ENCODE results near the gene EPN2.
"Not testable (repeated sequence)": the region's sequence is repeated elsewhere in the genome, so short reads cannot be mapped to it uniquely, and the experiment has no call there.

Gene EPN2

GRCh38 chr17:19237139-19237388, at the start of gene EPN2:
TSS of gene EPN2 (plus strand) at chr17:19237366. CDS start at chr17:19283120, 45,754 bp downstream.
- POLR2A ChIA-PET: interaction anchor here (1.3 kb wide), 1 partner anchor 12 kb away, joined by 5 read pairs; no protein-coding TSS in a partner anchor
- CTCF ChIA-PET: interaction anchor here (1.4 kb wide), 1 partner anchor 11 kb away, joined by 3 read pairs; no protein-coding TSS in a partner anchor
- DNase-seq (ENCODE audit: extremely low spot score): peak; percentile 73

DNA sequence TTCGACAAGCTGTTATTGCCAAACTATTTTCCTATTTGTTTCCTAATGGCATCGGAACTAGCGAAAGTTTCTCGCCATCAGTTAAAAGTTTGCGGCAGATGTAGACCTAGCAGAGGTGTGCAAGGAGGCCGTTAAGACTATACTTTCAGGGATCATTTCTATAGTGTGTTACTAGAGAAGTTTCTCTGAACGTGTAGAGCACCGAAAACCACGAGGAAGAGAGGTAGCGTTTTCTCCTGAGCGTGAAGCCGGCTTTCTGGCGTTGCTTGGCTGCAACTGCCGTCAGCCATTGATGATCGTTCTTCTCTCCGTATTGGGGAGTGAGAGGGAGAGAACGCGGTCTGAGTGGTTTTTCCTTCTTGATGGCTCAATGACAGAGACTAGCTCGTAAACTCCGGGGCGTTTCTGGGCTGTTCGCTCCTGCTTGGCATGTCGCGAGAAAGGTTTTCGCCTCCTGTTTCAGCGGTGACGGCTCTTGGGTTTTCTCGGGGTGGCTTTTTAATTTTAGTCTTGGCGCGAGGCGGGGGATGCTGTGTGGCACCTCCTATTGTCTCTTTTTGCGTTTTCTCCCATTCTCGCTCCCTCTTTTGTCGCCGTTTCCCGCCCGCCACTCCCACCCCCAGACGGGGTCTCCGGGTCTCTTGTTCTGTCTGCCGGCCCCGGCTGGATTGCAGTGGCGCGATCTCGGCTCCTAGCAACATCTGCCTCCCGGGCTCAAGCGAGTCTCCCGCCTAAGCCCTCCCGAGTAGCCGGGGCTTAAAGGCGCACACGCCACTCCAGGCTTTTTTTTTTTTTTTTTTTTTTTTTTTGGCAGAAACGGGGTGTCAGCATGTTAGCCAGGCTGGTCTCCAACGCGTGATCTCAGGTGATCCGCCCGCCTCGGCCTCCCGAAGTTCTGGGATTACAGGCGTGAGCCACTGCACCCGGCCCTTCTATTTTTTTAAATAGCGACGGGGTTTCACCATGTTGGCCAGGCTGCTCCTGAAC, 49.0 kb upstream of the EPN2 start:
- CTCF ChIA-PET; DNase-seq (ENCODE audit: extremely low spot score); POLR2A ChIA-PET: not testable (repeated sequence)

GRCh38 chr17:19188870-19189708, 48.1 kb upstream of the EPN2 start:
- POLR2A ChIA-PET; DNase-seq (ENCODE audit: extremely low spot score); CTCF ChIA-PET: not testable (repeated sequence)

DNA sequence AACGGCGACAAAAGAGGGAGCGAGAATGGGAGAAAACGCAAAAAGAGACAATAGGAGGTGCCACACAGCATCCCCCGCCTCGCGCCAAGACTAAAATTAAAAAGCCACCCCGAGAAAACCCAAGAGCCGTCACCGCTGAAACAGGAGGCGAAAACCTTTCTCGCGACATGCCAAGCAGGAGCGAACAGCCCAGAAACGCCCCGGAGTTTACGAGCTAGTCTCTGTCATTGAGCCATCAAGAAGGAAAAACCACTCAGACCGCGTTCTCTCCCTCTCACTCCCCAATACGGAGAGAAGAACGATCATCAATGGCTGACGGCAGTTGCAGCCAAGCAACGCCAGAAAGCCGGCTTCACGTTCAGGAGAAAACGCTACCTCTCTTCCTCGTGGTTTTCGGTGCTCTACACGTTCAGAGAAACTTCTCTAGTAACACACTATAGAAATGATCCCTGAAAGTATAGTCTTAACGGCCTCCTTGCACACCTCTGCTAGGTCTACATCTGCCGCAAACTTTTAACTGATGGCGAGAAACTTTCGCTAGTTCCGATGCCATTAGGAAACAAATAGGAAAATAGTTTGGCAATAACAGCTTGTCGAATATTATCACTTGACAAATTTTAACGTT, 47.3 kb upstream of the EPN2 start:
- CTCF ChIA-PET; DNase-seq (ENCODE audit: extremely low spot score); POLR2A ChIA-PET: not testable (repeated sequence)

DNA sequence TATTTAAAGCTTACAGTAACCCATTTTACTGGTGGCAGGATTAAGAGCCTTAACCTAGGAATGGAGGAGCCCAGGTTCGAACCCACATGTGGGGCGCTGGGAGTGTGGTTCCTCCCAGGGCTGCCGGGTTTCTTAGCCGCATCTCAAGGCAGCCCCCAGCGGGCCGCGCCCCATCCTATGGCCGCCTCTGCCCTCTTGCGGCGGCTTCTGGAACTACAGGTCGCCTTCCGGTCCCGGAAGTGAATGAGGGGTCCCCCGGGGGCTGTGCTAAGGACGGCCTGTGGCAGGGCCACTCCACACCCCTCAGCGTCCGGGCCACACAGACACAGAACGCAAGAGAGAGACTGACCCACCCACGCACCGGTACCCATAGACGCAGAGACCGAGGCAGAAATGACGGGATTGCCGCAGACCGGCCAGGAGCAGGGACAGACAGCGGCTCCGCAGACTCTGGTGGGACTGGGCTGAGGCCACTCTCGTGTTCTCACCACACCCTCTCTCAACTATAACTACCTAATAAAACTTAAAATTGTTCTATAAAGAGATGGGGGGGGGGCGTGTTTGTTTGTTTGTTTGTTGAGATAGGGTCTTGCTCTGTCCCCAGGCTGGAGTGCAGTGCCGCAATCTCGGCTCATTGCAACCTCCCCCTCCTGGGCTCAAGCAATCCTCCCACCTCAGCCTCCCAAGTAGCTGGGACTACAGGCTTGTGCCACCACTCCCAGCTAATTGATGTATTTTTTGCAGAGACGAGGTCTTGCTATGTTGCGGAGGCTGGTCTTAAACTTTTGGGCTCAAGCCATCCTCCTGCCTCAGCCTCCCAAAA, 40.6 kb upstream of the EPN2 start:
- POLR2A ChIA-PET; DNase-seq (ENCODE audit: extremely low spot score); CTCF ChIA-PET: not testable (repeated sequence)

DNA sequence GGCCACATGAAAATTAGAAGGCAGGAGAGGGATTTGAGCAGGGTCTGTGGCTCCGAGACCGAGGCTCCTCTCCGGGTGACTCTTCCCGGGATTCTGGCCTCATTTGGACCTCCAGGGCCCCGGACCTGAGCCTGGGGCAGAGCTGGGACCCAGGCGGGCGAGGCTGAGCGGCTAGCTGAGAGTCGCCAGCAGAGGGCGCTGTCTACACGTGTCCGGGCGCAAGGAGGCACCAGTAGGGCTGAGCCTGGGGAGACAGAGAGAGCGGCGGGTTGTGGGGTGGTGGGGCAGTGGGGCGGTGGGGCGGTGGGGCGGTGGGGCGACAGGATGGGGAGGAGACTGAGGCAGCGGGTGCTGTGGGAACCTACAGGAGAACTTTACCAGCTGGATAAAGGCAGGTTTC, 34.7 kb upstream of the EPN2 start:
- CTCF ChIA-PET, POLR2A ChIA-PET: not testable (repeated sequence)

DNA sequence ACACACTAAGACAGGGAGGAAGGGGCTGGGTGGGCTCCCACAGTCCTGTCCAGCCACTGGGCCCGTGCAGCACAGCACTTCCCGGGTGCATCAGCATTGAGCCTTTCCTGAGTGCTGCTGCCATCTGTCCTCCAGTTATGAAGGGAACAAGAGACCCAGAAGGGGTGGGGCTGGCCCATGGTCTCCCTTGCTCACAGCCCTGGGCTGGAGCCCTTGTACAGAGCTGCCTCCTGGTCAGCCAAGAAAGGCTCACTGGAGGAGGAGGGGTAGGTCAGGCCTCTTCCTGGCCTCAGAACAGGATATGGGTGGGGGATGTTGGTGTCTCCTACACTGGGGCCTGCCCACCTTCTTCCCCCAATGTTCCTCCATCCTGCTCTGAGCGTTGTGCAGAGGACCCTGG, 33.7 kb upstream of the EPN2 start:
- POLR2A ChIA-PET; DNase-seq (ENCODE audit: extremely low spot score); CTCF ChIA-PET: not testable (repeated sequence)

More for the DNA sequence above, 34.7 kb upstream of the EPN2 start:
- DNase-seq (ENCODE audit: extremely low spot score): not testable (repeated sequence)

DNA sequence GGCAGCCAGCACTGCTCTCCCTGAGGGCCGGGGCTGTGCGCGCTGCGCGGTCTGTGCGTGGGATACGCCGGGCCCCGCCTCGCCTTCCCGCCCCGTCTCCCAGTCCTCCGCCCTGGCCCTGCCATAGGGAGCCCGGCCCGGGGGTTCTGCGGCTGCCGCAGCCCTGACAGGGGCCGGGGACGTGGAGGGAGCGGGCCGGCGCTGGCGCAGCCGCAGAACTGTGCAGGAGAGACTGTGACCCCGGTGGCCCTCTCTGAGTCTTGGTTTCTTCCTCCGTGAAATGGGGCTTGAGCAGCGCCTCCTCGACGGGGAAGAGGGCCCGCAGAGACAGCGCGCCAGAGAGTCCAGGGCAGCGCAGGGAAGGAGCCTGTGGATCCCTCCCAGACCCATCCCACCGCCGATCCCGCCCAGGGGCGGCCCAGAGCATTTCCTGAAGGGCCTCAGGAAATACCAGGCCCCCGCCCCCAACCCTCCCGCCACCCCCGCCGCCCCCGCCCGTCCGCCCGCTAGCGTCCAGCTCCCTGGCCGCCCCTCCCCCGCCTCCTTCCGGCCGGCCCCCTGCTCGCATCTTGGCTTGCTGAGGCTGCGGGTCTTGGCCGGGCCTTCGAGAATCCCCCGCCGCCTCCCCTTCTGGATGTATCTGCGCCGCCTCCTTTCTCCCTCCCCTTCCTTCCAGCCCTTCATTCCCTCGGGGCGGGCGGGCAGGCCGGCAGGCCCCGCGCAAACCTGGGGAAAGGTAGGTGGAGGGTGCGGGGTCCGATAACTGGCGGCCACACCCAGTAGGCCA, 21.9 kb upstream of the EPN2 start:
- DNase-seq (ENCODE audit: extremely low spot score); POLR2A ChIA-PET; CTCF ChIA-PET: not testable (repeated sequence)

DNA sequence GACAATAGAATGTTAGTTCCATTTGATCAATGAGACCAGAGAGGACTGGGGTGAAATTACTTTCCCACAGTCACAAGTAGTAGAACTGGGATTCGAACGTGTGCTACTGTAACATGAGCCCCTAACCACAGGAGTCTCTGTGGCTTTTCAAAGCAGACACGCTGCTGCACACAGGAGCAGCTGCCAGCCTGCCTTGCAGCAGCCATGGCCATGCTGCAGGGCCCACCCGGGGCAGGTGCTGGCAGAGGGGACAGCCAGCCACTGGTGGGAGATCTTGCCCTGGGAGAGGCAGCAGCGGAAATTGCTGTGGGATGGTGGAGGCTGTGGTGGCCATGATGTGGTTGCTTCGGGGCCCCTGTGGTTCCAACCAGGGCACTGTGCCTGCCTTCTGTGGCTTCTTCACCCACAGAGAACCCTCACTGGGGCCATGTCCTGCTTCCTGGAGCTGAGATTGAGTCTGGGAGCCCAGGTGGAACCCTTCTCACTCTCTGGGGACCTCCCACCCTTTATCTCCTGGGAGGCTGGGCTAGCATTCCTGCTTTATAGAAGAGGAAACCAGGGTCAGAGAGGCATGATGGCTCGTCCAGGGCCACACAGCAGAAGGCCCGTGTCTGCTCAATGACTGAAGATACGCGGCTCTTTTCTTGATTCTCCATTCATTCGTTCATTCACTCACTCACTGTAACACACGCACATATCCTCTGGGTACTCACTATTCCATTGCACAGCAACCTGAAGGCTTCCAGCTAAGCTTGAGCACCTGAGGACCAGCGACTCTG, 20.8 kb upstream of the EPN2 start:
- CTCF ChIA-PET; POLR2A ChIA-PET; DNase-seq (ENCODE audit: extremely low spot score): not testable (repeated sequence)

DNA sequence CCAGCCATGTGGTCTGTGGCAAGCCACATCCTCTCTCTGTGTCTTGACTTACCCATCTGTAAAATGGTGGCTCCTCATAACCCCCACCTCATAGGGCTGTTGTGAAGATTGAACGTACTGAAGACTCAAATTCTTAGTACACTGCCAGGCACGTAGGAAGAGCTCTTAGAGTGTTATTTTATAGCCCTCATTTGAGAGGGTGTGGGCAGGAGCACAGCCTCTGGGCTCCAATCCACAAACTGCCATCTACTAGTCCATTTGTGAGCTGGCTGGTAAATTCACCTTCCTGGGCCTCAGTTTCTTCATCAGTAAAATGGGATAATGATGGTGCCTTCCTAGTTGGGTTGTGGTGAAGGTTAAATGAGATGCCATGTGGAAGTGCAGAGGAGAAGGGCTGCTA, 18.3 kb upstream of the EPN2 start:
- DNase-seq (ENCODE audit: extremely low spot score): not testable (repeated sequence)

DNA sequence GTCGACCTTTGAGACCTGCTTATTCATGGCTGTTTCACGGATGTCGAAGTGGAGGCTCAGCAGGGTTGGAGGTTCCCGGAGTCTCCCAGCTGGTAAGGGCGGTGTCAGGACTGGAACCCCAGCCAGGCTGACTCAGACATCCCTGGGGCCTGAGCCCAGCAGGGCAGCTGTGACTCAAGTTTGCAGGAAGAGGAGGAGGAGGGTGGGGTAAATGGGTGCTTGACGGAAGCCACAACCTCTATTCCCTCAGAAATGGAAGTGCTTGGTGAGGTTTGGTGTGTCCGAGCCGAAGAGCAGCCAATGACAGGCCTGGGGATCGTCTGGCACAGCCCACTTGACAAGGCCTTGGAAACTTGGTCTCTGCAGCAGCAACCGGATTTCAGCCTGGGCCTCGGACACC, 17.8 kb upstream of the EPN2 start:
- POLR2A ChIA-PET; DNase-seq (ENCODE audit: extremely low spot score); CTCF ChIA-PET: not testable (repeated sequence)

More for the DNA sequence above, 18.3 kb upstream of the EPN2 start:
- POLR2A ChIA-PET, CTCF ChIA-PET: not testable (repeated sequence)

GRCh38 chr17:19220195-19220594, 17.0 kb upstream of the EPN2 start:
- DNase-seq (ENCODE audit: extremely low spot score); CTCF ChIA-PET; POLR2A ChIA-PET: not testable (repeated sequence)

GRCh38 chr17:19226610-19227588, 10.3 kb upstream of the EPN2 start:
- POLR2A ChIA-PET; CTCF ChIA-PET; DNase-seq (ENCODE audit: extremely low spot score): not testable (repeated sequence)

DNA sequence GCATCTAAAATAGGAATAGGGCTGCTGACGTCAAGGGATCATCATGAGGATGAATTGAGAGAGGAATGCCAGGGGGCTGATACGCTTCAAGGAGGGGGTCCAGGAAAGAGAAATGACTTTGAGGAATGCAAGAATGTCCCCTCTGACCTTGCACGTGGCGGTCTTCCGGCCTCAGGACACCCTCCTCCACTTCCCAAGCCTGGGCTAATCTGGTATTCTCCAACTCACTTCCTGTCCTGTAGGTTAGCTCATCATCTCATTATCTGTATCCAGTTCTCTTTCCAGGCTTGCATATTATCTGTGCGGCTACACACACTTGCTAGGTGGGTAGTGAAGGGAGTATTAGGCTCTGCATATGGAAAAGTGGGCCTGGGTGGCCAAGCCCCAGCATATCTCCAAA, 2.5 kb upstream of the EPN2 start:
- CTCF ChIA-PET; POLR2A ChIA-PET; DNase-seq (ENCODE audit: extremely low spot score): not testable (repeated sequence)

- DNase-seq (ENCODE audit: extremely low spot score); CTCF ChIA-PET; POLR2A ChIA-PET: not testable (repeated sequence)
Observed at GRCh38 chr17:19236351-19237138, 621 bp upstream of the EPN2 start.
